OCI-M1 (cell line): ENCODE measurements around the gene SNX22.

ENCODE experiments used
- DNase-seq: peaks from one replicate; lab custom pipeline; 2025; lab: John Stamatoyannopoulos, UW

SNX22 gene

GRCh38 chr15:64156652-64157331 is 5.3 kb downstream of the SNX22 start:
- DNase-seq: no peak

DNA sequence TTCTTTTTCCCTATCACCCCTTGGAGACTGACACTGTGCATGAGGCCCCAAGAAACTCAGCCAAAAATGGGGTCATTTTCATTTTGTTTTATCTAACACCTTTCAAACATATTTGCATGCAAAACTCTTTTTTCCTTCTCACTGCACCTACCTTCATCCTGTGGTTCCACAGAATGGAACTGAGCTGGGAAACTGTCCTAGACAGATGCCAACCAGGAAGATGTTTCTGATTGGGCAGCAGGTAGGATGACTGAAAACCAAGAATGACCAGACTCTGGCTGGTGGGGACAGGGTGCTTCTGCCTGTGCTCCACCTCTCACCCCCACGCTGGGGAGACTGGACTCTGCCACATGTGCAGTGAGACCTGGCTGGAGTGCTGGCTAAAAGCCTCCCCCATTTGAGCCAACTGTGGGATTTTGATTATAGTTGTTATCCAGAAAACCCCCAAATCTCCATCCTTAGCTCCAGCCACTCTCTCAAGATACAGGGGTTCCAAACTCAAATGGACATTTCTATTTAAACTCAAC is 6.1 kb downstream of the SNX22 start:
- no peak for DNase-seq

DNA sequence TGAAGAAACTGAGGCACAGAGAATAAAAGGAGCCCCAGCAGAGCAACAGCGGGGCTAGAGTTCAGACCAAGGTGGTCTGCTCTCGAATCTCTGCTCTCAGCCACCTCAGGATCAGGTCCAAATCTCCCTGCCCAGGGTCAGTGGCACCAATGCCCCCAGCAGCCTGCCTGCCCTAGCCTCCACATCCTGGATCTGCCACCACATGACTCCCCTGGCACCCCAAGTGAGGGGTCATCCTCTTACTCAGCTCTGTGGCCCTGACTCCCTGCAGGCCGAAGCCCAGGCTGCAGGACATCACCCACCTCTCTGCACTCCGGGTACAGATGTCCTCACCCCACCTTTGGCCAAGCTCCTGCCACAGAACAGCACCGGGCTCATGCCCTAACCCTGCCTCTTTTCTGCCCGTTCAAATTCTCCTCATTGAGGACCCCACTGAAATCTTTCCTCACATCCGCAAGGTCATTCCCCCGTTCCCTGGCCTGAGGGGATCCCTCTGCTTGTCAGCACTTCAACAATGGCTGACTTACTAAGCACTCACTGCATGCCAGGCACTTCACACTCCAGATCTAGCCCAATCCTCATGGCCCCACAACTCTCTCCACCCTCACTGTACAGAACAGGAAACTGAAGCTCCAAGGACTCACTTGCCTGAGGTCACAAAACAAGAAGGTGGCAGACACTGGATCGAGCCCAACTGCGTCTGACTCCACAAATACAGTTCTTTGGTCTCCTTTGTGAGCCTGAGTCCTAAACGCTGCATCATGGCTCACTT is 7.0 kb downstream of the SNX22 start:
- no peak for DNase-seq

- DNase-seq: no peak
These were observed 10.4 kb downstream of the SNX22 start for GRCh38 chr15:64161688-64162477.

GRCh38 chr15:64162478-64162868 is 10.9 kb downstream of the SNX22 start:
- DNase-seq: no peak

GRCh38 chr15:64162869-64163658 is 11.5 kb downstream of the SNX22 start, which contains the start of gene PPIB:
TSS of gene PPIB (minus strand) at chr15:64163022. CDS start at chr15:64162986, 36 bp downstream.
- DNase-seq: peak; percentile 98

GRCh38 chr15:64163659-64164362 is 12.3 kb downstream of the SNX22 start:
- DNase-seq: peak; percentile 63

DNA sequence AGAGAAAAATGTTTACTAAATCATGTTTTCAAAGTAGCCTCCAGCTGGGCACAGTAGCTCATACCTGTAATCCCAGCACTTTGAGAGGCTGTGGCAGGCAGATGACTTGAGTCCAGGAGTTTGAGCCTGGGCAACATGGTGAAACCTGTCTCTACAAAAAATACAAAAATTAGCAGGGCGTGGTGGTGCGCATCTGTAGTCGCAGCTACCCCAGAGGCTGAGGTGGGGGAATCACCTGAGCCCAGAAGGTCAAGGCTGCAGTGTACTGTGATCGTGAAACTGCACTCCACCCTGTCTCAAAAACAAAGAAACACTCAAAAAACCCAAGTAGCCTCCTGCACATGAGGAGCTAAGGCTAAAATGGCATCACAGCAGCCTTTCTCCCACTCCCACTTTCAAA is 12.9 kb downstream of the SNX22 start:
- DNase-seq: no peak

GRCh38 chr15:64166102-64166890 is 14.8 kb downstream of the SNX22 start:
- no peak for DNase-seq

DNA sequence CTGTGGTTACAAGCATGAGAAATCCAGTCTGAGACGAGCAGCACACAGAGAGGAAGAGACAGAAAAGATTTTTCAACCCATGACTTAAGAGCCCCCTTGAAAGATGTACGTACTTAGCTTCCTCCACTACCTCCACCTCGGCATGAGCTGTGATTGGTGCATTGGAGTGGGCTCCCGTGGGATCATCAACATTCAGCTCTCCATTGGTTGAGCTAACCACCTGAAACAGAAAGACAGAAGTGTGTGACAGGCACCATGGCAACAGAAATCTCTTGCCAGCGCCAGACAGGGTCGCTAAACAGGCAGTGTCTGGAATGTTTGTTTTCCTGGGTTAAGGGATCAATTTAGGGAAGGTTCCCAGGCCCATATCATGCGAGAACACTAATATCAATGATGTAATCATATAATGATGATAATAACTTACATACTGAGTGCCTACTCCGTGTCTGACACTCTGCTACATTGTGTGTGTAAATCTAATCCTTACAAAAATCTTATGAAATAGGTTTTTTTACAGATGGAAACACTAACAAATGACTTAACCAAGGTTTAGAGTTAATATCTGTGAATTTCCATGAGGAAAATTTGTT is 28.8 kb downstream of the SNX22 start:
- DNase-seq: no peak

DNA sequence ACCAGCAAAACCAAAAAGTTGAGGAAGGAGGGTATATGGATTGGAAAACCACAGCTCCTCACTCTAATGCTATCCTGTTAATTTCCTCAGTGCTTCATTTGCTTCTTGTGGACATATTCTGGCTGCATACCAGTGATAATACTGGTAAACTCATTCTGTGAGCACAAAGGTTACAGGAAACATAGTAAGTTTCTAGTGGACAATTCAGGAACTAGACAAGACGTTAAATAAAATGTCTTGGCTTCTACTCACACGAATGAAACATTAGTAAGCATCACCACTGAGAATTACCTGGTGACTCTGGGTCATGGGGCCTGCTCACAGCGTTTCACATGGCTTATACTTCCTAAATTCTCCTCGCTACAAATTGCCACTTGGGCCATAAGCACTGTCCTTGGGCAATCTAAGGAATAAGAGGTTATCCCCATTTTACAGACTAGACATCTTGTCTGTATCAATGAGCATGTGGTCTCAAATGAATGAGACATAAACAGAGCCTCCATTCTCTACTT is 31.4 kb downstream of the SNX22 start:
- no peak for DNase-seq

GRCh38 chr15:64185146-64185911 is 33.8 kb downstream of the SNX22 start:
- no peak for DNase-seq

GRCh38 chr15:64187396-64188191 is 36.1 kb downstream of the SNX22 start:
- DNase-seq: no peak

DNA sequence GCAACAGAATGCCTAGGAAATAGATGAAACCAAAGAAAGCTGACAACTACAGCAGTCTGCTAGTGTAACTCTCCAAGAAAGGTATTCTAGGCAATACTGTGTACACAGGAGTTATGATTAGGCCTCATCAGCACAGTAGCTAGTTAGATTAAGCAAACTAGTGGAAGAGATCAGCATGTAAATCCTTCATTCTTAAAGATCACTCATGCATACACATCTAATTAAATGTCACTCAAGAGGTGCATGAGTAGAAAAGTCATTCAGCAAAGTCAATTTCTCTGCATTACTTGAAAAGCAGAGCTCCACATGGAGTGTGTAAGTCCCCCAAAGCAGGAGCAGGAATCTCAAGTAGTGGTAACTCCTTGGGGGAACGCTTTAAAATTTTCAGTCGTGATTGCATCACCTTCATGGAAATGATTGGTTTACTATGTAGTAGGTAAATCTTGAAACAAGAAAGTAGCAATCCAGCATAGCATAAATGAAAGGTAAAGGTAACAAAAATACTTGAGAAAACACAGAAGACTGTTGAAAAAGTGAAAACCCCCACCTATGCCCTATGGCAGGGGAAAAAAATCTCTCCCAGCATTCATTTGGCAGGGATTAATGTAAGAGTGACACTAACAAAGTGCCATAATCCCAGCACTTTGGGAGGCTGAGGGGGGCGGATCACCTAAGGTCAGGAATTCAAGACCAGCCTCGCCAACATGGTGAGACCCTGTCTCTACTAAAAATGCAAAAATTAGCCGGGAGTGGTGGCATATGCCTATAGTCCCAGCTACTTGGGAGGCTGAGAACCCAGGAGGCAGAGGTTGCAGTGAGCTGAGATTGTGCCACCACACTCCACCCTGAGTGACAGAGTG is 40.7 kb downstream of the SNX22 start:
- DNase-seq: no peak

DNA sequence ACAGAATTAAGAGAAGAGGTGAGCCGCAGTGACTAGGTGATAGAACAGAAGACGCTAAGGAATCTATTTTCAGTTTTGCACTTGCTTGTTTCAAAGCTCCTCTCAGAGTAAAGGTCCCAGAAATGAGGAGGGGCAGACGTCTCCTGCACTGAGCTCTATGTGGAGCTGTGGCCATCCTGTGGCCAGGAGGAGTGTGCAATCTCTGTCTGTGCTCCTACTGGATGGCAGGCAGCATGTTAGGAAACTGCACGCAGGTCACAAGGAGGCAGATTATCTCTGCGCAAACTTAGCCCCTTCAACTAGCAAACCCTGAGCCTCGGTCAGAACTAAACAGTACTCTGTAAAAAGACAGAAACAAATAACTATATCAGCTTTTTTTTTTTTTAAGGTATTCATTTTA is 42.4 kb downstream of the SNX22 start:
- no peak for DNase-seq

- no peak for DNase-seq
These were observed 45.9 kb downstream of the SNX22 start for GRCh38 chr15:64197425-64197824.

- DNase-seq: peak; percentile 55
These were observed 53.7 kb downstream of the SNX22 start for GRCh38 chr15:64205202-64205601.
